Gastrocnemius medialis (tissue), 4 donors: Measurements from ENCODE around the gene CAP1. TPM values are rescaled to one million over a fixed set of nuclear protein-coding genes. Genes with fewer than 3 reads are reported as not detected.

Experiments used
- ATAC-seq, 2 donors: fragments of 150-250 bp; one replicate each; pipeline ENCODE4 v1.9.1; 2016
- DNase-seq, 2 donors: peaks; one replicate each; pipeline ENCODE4 v3.0.0-alpha.2; 2019
- H3K27ac ChIP-seq, 4 donors: fragments of 200-600 bp; sonication (generic); 1 replicate in 1 of 4; 2 replicates in 3 of 4; pipeline ENCODE4 v1.5.1; 2016 to 2018; ENCODE audit warnings: mild to moderate bottlenecking in 2 of 4, moderate library complexity in 1 of 4
- H3K27me3 ChIP-seq, 3 donors: fragments of 200-600 bp; sonication (generic) in 2 of 3; 1 replicate in 1 of 3; 2 replicates in 2 of 3; pipeline versions ENCODE4 v1.5.1 to v1.6.0; 2016 to 2019; ENCODE audit warnings: mild to moderate bottlenecking in 1 of 3, moderate library complexity in 1 of 3
- H3K36me3 ChIP-seq, 2 donors: fragments of 200-600 bp; sonication (generic) in 1 of 2; one replicate each; pipeline ENCODE4 v1.5.1; 2017 to 2018
- H3K4me1 ChIP-seq, 2 donors: fragments of 200-600 bp; sonication (generic) in 1 of 2; one replicate each; pipeline ENCODE4 v1.5.1; 2016 to 2017; ENCODE audit warnings: mild to moderate bottlenecking in 2 of 2
- H3K4me3 ChIP-seq, 4 donors: fragments of 200-600 bp; sonication (generic) in 3 of 4; 1 replicate in 1 of 4; 2 replicates in 3 of 4; pipeline ENCODE4 v1.5.1; 2016 to 2019; ENCODE audit warnings: mild to moderate bottlenecking in 2 of 4
- H3K9me3 ChIP-seq, 3 donors: fragments of 200-600 bp; sonication (generic) in 2 of 3; 1 replicate in 1 of 3; 2 replicates in 2 of 3; pipeline ENCODE4 v1.5.1; 2016 to 2019
- POLR2A ChIP-seq, 2 donors: fragments of 450-650 bp; IDR thresholded peaks; one replicate each; pipeline ENCODE4 v1.6.1; 2017; ENCODE audit warnings: antibody characterized with exemption in 2 of 2, mild to moderate bottlenecking in 2 of 2, moderate library complexity in 2 of 2
- in situ Hi-C, 4 donors: fragments of 200-750 bp; cut with MboI; loops; one replicate each; pipeline versions ENCODE4 v1.15.0 to v1.8.0; 2017; ENCODE audit warnings: low sequenced_read_pairs in 4 of 4
- intact Hi-C: fragments of 100-400 bp; cut with DNase I; formaldehyde crosslinking; loops from one replicate; pipeline ENCODE4 v1.15.1; 2023; ENCODE audit warnings: low total_unique reads
- total RNA-seq, 4 donors: library from RNA; depleted of rRNA; stranded (reverse); fragments of >200 nt; gene quantifications; one replicate each; pipeline versions ENCODE4 v1.1.0 to v1.2.3, GENCODE V29; 2016
- TF ChIP-seq, protein P1 (sequence below), 5 experiments: fragments of 450-650 bp in 3 of 5; fragments of 200-600 bp in 2 of 5; sonication (generic) in 2 of 5; IDR thresholded peaks in 4 of 5; conservative IDR thresholded peaks in 1 of 5; 1 replicate in 4 of 5; 2 replicates in 1 of 5; pipeline ENCODE4 v1.5.1; 2016 to 2019; ENCODE audit warnings: antibody characterized with exemption in 5 of 5, mild to moderate bottlenecking in 3 of 5, moderate library complexity in 3 of 5

CAP1 gene
- total RNA-seq, 4 donors from 2014 or later: 35.5 to 67.0 (median 48.7) TPM

DNA sequence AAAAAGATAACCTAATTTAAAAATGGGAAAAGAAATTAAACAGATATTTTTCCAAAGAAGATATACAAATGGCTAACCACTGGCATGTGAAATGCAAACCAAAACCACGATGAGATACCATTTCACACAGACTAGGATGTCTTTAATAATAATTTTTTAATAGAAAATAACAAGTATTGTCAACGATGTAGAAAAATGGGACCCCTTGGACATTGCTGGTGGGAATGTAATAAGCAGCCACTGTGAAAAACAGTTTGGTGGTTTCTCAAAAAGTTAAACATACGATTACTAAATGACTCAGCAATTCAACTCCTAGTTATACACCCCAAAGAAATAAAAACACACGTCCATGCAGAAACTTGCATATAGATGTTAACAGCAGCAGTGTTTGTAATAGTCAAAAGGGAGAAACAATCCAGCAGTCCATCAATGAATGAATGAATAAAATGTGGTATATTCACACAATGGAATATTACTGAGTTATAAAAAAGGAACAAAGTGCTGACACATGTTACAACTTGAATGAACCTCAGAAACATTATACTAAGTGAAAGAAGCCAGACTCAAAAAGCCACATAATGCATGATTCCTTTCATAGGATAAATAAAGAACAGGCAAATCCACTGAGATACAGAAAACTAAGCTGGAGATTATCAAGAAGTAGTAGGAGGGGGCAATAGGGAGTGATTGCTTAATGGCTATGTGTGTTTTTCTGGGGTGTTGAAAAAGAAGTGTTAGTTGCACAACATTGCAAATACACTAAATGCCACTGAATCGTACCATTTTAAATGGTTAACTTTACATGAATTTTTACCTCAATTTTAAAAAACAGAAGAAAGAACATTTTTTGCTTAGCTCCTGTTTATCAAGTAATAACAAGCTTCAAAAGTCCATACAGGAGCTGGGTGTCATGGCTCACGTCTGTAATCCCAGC, 52.4 kb downstream of the CAP1 start:
- H3K4me1 ChIP-seq: peaks cover 12 to 13% of the 10 kb centered on the region in 2 donors
- H3K4me3 ChIP-seq: no peak overlapping the region
- intact Hi-C loops (no loop called here), in situ Hi-C loops (no loop called here)
- no peak for DNase-seq
- H3K36me3 ChIP-seq: peaks cover 0 to 36% of the 10 kb centered on the region in 2 donors
- TF ChIP-seq, protein P1, sequence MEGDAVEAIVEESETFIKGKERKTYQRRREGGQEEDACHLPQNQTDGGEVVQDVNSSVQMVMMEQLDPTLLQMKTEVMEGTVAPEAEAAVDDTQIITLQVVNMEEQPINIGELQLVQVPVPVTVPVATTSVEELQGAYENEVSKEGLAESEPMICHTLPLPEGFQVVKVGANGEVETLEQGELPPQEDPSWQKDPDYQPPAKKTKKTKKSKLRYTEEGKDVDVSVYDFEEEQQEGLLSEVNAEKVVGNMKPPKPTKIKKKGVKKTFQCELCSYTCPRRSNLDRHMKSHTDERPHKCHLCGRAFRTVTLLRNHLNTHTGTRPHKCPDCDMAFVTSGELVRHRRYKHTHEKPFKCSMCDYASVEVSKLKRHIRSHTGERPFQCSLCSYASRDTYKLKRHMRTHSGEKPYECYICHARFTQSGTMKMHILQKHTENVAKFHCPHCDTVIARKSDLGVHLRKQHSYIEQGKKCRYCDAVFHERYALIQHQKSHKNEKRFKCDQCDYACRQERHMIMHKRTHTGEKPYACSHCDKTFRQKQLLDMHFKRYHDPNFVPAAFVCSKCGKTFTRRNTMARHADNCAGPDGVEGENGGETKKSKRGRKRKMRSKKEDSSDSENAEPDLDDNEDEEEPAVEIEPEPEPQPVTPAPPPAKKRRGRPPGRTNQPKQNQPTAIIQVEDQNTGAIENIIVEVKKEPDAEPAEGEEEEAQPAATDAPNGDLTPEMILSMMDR (IDR thresholded peaks at IDR 0.05 in 4 of 5, conservative IDR thresholded peaks at IDR 0.05 in 1 of 5): no peak
- TF ChIP-seq POLR2A (IDR thresholded peaks at IDR 0.05): no peak
- ATAC-seq: no peak
- H3K27ac ChIP-seq: no peak overlapping the region
- H3K9me3 ChIP-seq: no peaks in the 10 kb centered on the region
- no peaks in the 10 kb centered on the region for H3K27me3 ChIP-seq

DNA sequence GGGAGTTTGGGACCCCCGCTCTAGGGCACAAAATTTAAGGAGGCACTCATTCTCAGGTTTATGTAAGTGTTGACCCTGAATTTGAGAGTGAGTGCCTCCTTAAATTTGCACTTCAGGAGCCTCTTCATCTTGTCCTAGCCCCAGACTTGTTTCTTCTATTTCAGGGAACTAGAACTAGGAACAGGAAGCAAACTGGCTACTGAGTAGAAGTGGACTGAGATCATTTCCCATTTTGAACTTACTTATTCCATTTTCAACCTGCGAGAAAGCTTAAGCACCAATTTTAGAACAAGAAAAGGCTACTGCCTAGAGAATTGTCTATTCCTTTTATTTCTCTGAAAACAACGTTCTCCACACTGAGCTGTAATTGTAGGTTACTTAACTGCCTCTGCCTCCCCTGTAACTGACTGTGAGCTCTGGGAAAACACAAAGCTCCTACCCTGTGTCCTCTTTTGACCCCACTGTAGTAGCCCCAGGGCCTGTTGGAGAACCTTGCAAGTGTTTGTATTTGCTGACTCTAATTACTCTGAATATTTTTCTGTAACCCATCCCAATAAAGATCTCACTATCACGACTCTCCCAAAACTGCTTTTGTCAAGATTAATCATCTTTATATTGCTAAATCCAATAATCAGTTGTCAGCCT, 54.1 kb downstream of the CAP1 start:
- TF ChIP-seq, protein P1 (IDR thresholded peaks at IDR 0.05 in 4 of 5, conservative IDR thresholded peaks at IDR 0.05 in 1 of 5): no peak
- no peak for TF ChIP-seq POLR2A (IDR thresholded peaks at IDR 0.05)
- peaks cover 12 to 13% of the 10 kb centered on the region in 2 donors for H3K4me1 ChIP-seq
- intact Hi-C loops (loop anchor here (5.0 kb wide), 1 partner anchor 68 kb away; the partner anchor contains the start of gene RLF), in situ Hi-C loops (no loop called here)
- H3K36me3 ChIP-seq: peaks cover 0 to 25% of the 10 kb centered on the region in 2 donors
- ATAC-seq (no peak), DNase-seq (no peak)
- no peaks in the 10 kb centered on the region for H3K9me3 ChIP-seq
- no peaks in the 10 kb centered on the region for H3K27me3 ChIP-seq
- no peak overlapping the region for H3K27ac ChIP-seq
- H3K4me3 ChIP-seq: no peak overlapping the region

DNA sequence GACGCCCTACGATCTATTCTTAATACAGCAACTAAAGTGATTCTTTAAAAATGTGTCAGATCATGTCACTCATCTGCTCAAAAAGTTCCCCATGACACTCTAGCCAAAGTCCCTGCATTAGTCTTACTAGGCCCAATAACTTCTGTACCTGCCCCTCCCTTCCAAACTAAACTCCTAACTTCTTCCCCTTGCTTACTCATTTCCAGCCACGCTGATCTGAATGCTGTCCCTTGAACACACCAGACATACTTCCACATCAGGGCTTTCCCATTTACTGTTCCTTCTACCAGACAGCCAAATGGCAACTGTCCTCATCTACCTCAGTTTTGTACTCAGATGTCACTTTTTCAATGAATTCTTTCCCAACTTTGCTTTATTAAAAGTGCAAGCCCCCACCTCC, 55.3 kb downstream of the CAP1 start:
- no peak for TF ChIP-seq POLR2A (IDR thresholded peaks at IDR 0.05)
- TF ChIP-seq, protein P1 (IDR thresholded peaks at IDR 0.05 in 4 of 5, conservative IDR thresholded peaks at IDR 0.05 in 1 of 5): no peak
- in situ Hi-C loops (no loop called here), intact Hi-C loops (loop anchor here (5.0 kb wide), 1 partner anchor 66 kb away; the partner anchor contains the start of gene RLF)
- H3K27ac ChIP-seq: no peak overlapping the region
- no peaks in the 10 kb centered on the region for H3K9me3 ChIP-seq
- no peak for ATAC-seq
- H3K4me3 ChIP-seq: no peak overlapping the region
- no peaks in the 10 kb centered on the region for H3K27me3 ChIP-seq
- H3K4me1 ChIP-seq: peaks cover 12 to 13% of the 10 kb centered on the region in 2 donors
- DNase-seq: no peak
- peaks cover 0 to 13% of the 10 kb centered on the region in 2 donors for H3K36me3 ChIP-seq

GRCh38 chr1:40096646-40096976, 56.1 kb downstream of the CAP1 start:
- DNase-seq: no peak
- Histone ChIP-seq H3K9me3 (no peaks in the 10 kb centered on the region), H3K36me3 (peaks cover 0 to 7% of the 10 kb centered on the region in 2 donors), H3K4me3 (peak overlapping the region; percentile 74 to 83 (median 78)), H3K27ac (peak overlapping the region; percentile 59 to 75 (median 65)), H3K4me1 (peaks cover 12 to 13% of the 10 kb centered on the region in 2 donors), H3K27me3 (no peaks in the 10 kb centered on the region)
- peak; percentile 19 to 54 for ATAC-seq
- intact Hi-C loops: loop anchor here (5.0 kb wide), 1 partner anchor 66 kb away; the partner anchor contains the start of gene RLF
- TF ChIP-seq, protein P1 (IDR thresholded peaks at IDR 0.05 in 4 of 5, conservative IDR thresholded peaks at IDR 0.05 in 1 of 5): no peak
- in situ Hi-C loops: no loop called here
